Pons (tissue), 1 donor: ENCODE measurements around the gene LONP1.

Experiments
- DNase-seq: peaks from one replicate; pipeline ENCODE4 v3.0.0-alpha.2; 2016; ENCODE audit warnings: low spot score

Gene LONP1

DNA sequence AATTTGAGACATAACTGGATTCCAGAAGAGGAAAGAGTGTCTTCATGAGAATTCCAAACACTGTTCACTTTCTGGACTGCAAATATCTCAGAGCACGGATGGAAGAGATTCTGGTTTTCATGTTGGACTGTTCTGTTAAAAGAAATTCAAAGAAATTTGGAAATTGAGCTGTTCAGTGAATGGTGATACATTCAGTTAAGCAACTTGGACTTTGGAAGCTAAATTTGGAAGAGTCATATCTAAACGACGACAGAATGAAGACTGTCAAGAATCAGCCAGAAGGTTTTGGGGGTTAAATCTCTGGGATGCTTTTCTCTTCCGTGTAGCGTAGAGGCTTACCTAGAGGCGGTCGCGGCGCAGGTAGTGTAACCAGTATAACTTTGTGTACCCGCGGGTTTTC, 71.5 kb downstream of the LONP1 start:
- DNase-seq = no peak

DNA sequence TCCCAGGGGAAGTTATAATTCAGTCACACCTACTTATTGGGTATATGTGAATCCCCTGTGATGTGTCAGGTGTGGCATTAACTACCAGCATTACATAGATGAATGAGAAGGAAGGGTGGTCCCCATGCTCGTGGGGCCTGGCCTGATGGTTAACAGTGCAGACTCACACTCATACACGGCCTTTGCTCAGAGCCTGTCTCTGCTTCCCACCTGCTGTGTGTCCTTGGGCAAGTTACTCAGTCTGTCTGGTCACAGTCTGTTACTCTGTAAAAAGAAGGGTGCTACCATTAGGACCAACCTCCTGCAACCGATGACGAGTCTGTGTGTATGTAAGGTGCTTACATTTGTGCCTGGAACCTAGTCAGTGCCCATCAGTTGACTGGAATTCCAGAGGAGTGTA, 73.2 kb downstream of the LONP1 start:
- no peak for DNase-seq

- DNase-seq = no peak
Measured at GRCh38 chr19:5645409-5645808, 74.5 kb downstream of the LONP1 start.

GRCh38 chr19:5644037-5644436, 75.9 kb downstream of the LONP1 start:
- no peak for DNase-seq

DNA sequence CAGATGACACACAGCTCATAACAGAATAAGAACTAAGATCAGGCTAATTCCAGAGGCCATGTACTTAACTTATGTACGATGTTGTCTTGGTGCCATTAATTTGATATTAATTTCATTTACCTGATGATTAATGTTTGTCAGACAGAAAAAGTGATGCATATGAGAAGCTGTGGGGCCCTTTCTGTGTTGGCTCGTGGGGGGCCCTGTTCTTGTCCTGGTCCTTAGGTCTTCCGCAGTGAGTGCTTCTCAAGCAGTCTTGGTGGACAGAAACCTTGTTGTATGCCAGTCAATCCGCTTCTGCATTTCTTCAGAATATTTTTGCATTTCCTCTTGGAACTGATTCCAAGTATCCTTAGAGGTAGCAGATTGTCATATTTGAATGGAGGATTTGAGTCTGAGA, 76.9 kb downstream of the LONP1 start:
- no peak for DNase-seq

DNA sequence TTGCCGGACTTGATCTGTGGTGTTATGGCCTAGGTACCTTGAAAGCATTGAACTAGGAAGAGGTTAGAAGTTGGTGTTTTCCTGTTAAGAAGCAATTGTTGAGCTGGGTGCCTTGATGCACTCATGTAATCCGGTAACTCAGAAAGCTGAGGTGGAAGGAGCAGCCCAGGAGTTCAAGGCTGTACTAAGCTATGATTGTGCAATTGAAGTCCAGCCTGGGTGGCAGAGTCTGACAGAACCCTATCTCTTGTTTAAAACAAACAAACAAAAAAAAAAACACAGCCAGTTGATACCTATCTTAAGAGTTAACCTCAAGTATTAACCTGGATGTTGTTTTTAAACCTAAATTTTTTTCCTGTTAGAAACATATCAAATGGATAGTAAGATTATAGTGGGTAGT, 77.7 kb downstream of the LONP1 start:
- no peak for DNase-seq
